OCI-LY1 (cell line): ENCODE measurements around the gene SORBS2.

Experiments used
- CTCF ChIP-seq: fragments of 200-600 bp; sonication (generic), shearing (Covaris generic); IDR thresholded peaks from 2 replicates; pipeline ENCODE4 v1.5.1; 2017; ENCODE audit warnings: mild to moderate bottlenecking, antibody characterized with exemption, low read length, moderate library complexity, mixed read lengths
- EZH2 ChIP-seq: fragments of 200-600 bp; sonication (generic), shearing (Covaris generic); IDR thresholded peaks from 2 replicates; pipeline ENCODE4 v1.8.0; 2017; ENCODE audit warnings: borderline replicate concordance, mixed run types, mild to moderate bottlenecking, antibody characterized with exemption, low read length, moderate library complexity, mixed read lengths

DNA sequence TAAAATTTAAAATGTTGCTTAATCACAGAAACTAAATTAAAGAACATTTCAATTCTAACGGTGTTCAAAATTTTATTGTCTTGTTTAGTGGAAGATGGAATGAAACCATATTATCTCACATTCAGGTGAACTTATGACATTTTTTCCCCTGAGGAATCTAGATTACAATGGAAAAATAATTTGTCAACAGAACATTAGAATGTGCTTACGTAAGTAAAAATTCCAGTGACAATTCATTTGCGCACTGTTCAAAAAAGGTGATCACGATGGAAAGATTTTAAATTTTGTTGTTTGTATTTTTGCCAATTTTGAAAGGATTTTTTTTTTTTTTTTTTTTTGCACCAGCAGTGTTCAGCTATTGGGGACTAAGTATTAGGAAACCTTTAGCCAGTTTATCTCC lies 23.3 kb upstream of the SORBS2 start:
- TF ChIP-seq CTCF: no peak
- TF ChIP-seq EZH2: no peak
